Activated CD8-positive, alpha-beta memory T cell treated with anti-CD3 and anti-CD28 coated beads, Interleukin-2, amount 50 U/mL, for 1 hour (primary cell): ENCODE data around the gene AK1.

Experiments
- DNase-seq: peaks from one replicate; pipeline ENCODE4 v3.0.0-alpha.2; 2020; ENCODE audit errors: extremely low read depth

The AK1 gene

GRCh38 chr9:127817881-127818434, 59.5 kb downstream of the AK1 start:
- no peak for DNase-seq

DNA sequence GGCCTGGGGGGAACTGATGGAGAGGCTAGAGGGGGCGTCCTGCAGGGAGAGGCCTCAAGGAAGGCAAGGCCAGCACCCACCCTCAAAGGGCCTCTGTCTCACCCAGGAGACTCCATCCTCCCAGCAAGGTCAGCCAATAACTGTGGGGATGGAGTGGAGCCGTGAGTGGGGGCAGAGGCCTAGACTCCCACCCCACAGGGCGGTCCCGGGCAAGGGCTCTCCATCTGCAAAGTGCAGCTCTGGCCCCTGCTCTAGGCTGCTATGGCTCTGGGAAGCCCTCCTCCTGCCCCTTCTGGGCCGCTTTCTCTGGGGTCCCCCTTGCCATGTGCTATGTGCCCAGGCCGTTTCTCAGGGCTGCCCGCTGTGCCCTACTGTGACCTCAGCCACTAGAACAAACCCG, 60.7 kb downstream of the AK1 start:
- no peak for DNase-seq
